GM23248 (cell line): ENCODE measurements around the gene MYLK. TPM values are rescaled to one million over a fixed set of nuclear protein-coding genes. Genes with fewer than 3 reads are reported as not detected.

Source experiments
- DNase-seq: peaks from one replicate; pipeline ENCODE4 v3.0.0-alpha.2; 2015
- H2AFZ ChIP-seq: fragments of 200-600 bp; sonication (generic); 2 replicates; pipeline ENCODE4 v1.6.1; 2016; ENCODE audit warnings: antibody characterized with exemption
- H3F3A ChIP-seq: fragments of 200-600 bp; sonication (generic); 2 replicates; pipeline ENCODE4 v1.6.1; 2016; ENCODE audit warnings: mild to moderate bottlenecking, antibody characterized with exemption, mixed run types; ENCODE audit not compliant: insufficient read depth
- H3K27ac ChIP-seq: fragments of 200-600 bp; sonication (generic); 2 replicates; pipeline ENCODE4 v1.5.1; 2016; ENCODE audit warnings: mild to moderate bottlenecking
- H3K27me3 ChIP-seq: fragments of 200-600 bp; sonication (generic); replicated peaks from 2 replicates; pipeline ENCODE4 v1.6.1; 2016; ENCODE audit warnings: mild to moderate bottlenecking; ENCODE audit not compliant: insufficient read depth
- H3K36me3 ChIP-seq: fragments of 200-600 bp; sonication (generic); 2 replicates; pipeline ENCODE4 v1.6.1; 2016; ENCODE audit warnings: low read depth, mild to moderate bottlenecking
- H3K4me1 ChIP-seq: fragments of 200-600 bp; sonication (generic); 2 replicates; pipeline ENCODE4 v1.6.1; 2016; ENCODE audit warnings: mild to moderate bottlenecking; ENCODE audit not compliant: insufficient read depth
- H3K4me2 ChIP-seq: fragments of 200-600 bp; sonication (generic); one replicate; pipeline ENCODE4 v1.6.1; 2016; ENCODE audit warnings: mild to moderate bottlenecking; ENCODE audit not compliant: unreplicated experiment
- H3K4me3 ChIP-seq: fragments of 200-600 bp; sonication (generic); 2 replicates; pipeline ENCODE4 v1.5.1; 2016; ENCODE audit warnings: mild to moderate bottlenecking
- H3K79me2 ChIP-seq: fragments of 200-600 bp; sonication (generic); 2 replicates; pipeline ENCODE4 v1.6.1; 2016; ENCODE audit warnings: mild to moderate bottlenecking; ENCODE audit not compliant: insufficient read depth
- H3K9ac ChIP-seq: fragments of 200-600 bp; sonication (generic); 2 replicates; pipeline ENCODE4 v1.6.1; 2016; ENCODE audit warnings: mild to moderate bottlenecking
- H3K9me2 ChIP-seq: fragments of 200-600 bp; sonication (generic); 2 replicates; pipeline ENCODE4 v1.6.1; 2016; ENCODE audit warnings: mixed run types, mild to moderate bottlenecking, moderate library complexity; ENCODE audit not compliant: insufficient read depth
- H3K9me3 ChIP-seq: fragments of 200-600 bp; sonication (generic); one replicate; pipeline ENCODE4 v1.6.1; 2017; ENCODE audit warnings: low read depth
- H4K20me1 ChIP-seq: fragments of 200-600 bp; sonication (generic); 2 replicates; pipeline ENCODE4 v1.6.0; 2016; ENCODE audit not compliant: insufficient read depth
- EZH2 ChIP-seq: fragments of 200-600 bp; sonication (generic); IDR thresholded peaks from 2 replicates; pipeline ENCODE4 v1.6.1; 2018; ENCODE audit warnings: antibody characterized with exemption, mild to moderate bottlenecking; ENCODE audit not compliant: insufficient read depth, poor library complexity, severe bottlenecking
- EZH2phosphoT487 ChIP-seq: fragments of 200-600 bp; sonication (generic); IDR thresholded peaks from 2 replicates; pipeline ENCODE4 v1.6.1; 2018; ENCODE audit warnings: antibody characterized with exemption, moderate library complexity, mild to moderate bottlenecking, low read depth; ENCODE audit not compliant: insufficient read depth
- WGBS, 2 experiments: methylation state at CpG; one replicate each; pipeline ENCODE4 v1.1.6; 2015 to 2017; ENCODE audit warnings: low lambda C conversion rate in 2 of 2, low coverage in 1 of 2; ENCODE audit errors: missing lambda C conversion rate in 2 of 2; 5-methylcytosine and 5-hydroxymethylcytosine counted together
- in situ Hi-C: fragments of 300-500 bp; cut with MboI; formaldehyde crosslinking; loops from 2 replicates; pipeline ENCODE4 v1.15.0; 2020
- polyA plus RNA-seq: library from polyadenylated mRNA; unstranded; fragments of >200 nt; fragmentation: Nextera tagmentation; extraction: Ambion mirVana; gene quantifications from 2 replicates; pipeline ENCODE4 v1.2.1, GENCODE V29; 2016
- total RNA-seq: library from RNA; depleted of rRNA; stranded (reverse); fragments of >200 nt; shearing (Covaris generic); gene quantifications from 2 replicates; pipeline ENCODE4 v1.2.3, GENCODE V29; 2014

Gene MYLK
- total and polyA plus RNA-seq, 2 experiments from 2014 or later, result 110 to 174 TPM

DNA sequence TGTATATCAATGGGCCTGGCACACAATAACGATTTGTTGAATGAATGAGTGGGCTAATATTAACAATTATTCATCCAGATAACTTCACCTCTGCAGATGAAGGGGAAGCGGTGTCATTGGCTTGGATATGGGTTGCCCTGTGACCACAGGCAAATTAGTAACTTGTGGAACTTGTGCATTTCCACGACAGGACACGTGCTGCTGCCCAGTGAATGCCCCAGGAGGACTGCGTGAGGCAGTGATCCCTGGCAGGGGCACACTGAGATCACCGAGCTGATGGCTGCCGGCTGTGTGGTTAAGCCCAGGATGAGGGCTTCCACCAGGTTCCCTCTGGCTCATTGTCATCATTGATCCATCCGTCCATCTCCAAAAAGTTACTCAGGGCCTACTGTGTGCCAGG, 215.2 kb downstream of the MYLK start:
- in situ Hi-C loops, result no loop called here
- no peak overlapping the region for H3K9ac ChIP-seq
- WGBS, 2 experiments, result 87 to 88% methylated on average over 8 of the region's 8 CpGs
- H3K27me3 ChIP-seq, result no peaks in the 10 kb centered on the region
- peaks cover 11% of the 10 kb centered on the region for H3K4me1 ChIP-seq
- H3K9me2 ChIP-seq, result no peaks in the 10 kb centered on the region
- H3K27ac ChIP-seq, result no peak overlapping the region
- DNase-seq, result no peak
- H3K9me3 ChIP-seq, result no peaks in the 10 kb centered on the region
- no peaks in the 10 kb centered on the region for H3K79me2 ChIP-seq
- no peak overlapping the region for H3K4me2 ChIP-seq
- no peak overlapping the region for H2AFZ ChIP-seq
- H3K4me3 ChIP-seq, result no peak overlapping the region
- peaks cover 17% of the 10 kb centered on the region for H3F3A ChIP-seq
- no peak for TF ChIP-seq EZH2phosphoT487
- no peak for TF ChIP-seq EZH2
- H4K20me1 ChIP-seq, result no peaks in the 10 kb centered on the region
- H3K36me3 ChIP-seq, result peaks cover 38% of the 10 kb centered on the region

- peaks cover 17% of the 10 kb centered on the region for H3F3A ChIP-seq
- peak overlapping the region; percentile 21 for H3K4me2 ChIP-seq
- DNase-seq, result peak; percentile 60
- H2AFZ ChIP-seq, result no peak overlapping the region
- no peaks in the 10 kb centered on the region for H3K79me2 ChIP-seq
- H3K27ac ChIP-seq, result peak overlapping the region; percentile 24; the same call in 1 of the 2 replicates
- H4K20me1 ChIP-seq, result no peaks in the 10 kb centered on the region
- in situ Hi-C loops, result no loop called here
- no peak overlapping the region for H3K4me3 ChIP-seq
- 50% methylated on average over 6 of the region's 6 CpGs for WGBS, 2 experiments
- peaks cover 35% of the 10 kb centered on the region for H3K36me3 ChIP-seq
- peaks cover 11% of the 10 kb centered on the region for H3K4me1 ChIP-seq
- TF ChIP-seq EZH2phosphoT487 (no peak), EZH2 (no peak)
- no peaks in the 10 kb centered on the region for H3K9me2 ChIP-seq
- no peaks in the 10 kb centered on the region for H3K27me3 ChIP-seq
- no peaks in the 10 kb centered on the region for H3K9me3 ChIP-seq
- H3K9ac ChIP-seq, result no peak overlapping the region
Measured at GRCh38 chr3:123667784-123668183, 216.3 kb downstream of the MYLK start.

- Histone ChIP-seq H3K4me1 (peaks cover 33% of the 10 kb centered on the region), H3K27ac (no peak overlapping the region)
Measured at GRCh38 chr3:123664753-123665152, 219.4 kb downstream of the MYLK start.

DNA sequence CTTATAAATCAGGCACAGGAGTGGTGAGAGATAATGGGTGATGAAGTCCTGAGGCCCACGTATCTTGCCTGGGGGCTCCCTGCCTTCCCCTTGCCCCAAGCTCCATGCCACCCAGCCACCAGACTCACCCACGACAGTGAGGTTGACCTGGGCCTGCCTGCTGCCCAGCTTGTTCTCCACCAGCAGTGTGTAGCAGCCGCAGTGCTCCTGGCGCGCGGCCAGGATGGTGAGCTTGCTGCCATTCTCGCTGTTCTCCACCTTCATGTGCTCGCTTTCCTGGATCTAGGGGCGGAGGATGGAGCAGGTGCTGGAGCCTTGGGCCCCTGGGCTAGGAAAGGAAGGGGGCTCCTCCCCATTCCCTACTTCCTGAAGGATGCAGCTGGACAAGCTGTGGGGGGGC, 220.2 kb downstream of the MYLK start:
- in situ Hi-C loops, result no loop called here
- H3K9me2 ChIP-seq, result no peaks in the 10 kb centered on the region
- H3K27ac ChIP-seq, result no peak overlapping the region
- peaks cover 39% of the 10 kb centered on the region for H3K36me3 ChIP-seq
- H3K4me1 ChIP-seq, result peaks cover 39% of the 10 kb centered on the region
- peaks cover 39% of the 10 kb centered on the region for H3F3A ChIP-seq
- no peak for DNase-seq
- no peak overlapping the region for H3K4me3 ChIP-seq
- no peak overlapping the region for H3K4me2 ChIP-seq
- no peak overlapping the region for H2AFZ ChIP-seq
- H4K20me1 ChIP-seq, result no peaks in the 10 kb centered on the region
- no peaks in the 10 kb centered on the region for H3K79me2 ChIP-seq
- H3K9ac ChIP-seq, result no peak overlapping the region
- no peaks in the 10 kb centered on the region for H3K27me3 ChIP-seq
- TF ChIP-seq EZH2phosphoT487, result no peak
- no peak for TF ChIP-seq EZH2
- WGBS, 2 experiments, result 100% methylated on average over 9 of the region's 9 CpGs
- H3K9me3 ChIP-seq, result no peaks in the 10 kb centered on the region

More at GRCh38 chr3:123664753-123665152, 219.4 kb downstream of the MYLK start:
- H3K27me3 ChIP-seq, result no peaks in the 10 kb centered on the region
- TF ChIP-seq EZH2 (no peak), EZH2phosphoT487 (no peak)
- H3F3A ChIP-seq, result peaks cover 38% of the 10 kb centered on the region
- no peak overlapping the region for H2AFZ ChIP-seq
- H3K9ac ChIP-seq, result no peak overlapping the region
- no peaks in the 10 kb centered on the region for H3K9me2 ChIP-seq
- no peak overlapping the region for H3K4me2 ChIP-seq
- in situ Hi-C loops, result no loop called here
- H4K20me1 ChIP-seq, result no peaks in the 10 kb centered on the region
- H3K4me3 ChIP-seq, result no peak overlapping the region
- H3K79me2 ChIP-seq, result no peaks in the 10 kb centered on the region
- no peak for DNase-seq
- no peaks in the 10 kb centered on the region for H3K9me3 ChIP-seq
- H3K36me3 ChIP-seq, result peaks cover 40% of the 10 kb centered on the region

- in situ Hi-C loops, result no loop called here
- Histone ChIP-seq H4K20me1 (no peaks in the 10 kb centered on the region), H3K9ac (no peak overlapping the region), H3K27ac (no peak overlapping the region), H3K9me2 (no peaks in the 10 kb centered on the region), H3K79me2 (no peaks in the 10 kb centered on the region), H3K4me2 (no peak overlapping the region), H3K9me3 (no peaks in the 10 kb centered on the region), H3K4me1 (peaks cover 43% of the 10 kb centered on the region), H3K27me3 (no peaks in the 10 kb centered on the region), H3F3A (peaks cover 38% of the 10 kb centered on the region), H2AFZ (no peak overlapping the region), H3K36me3 (peaks cover 41% of the 10 kb centered on the region), H3K4me3 (no peak overlapping the region)
- WGBS, 2 experiments, result 94 to 95% methylated on average over 1 of the region's 1 CpG
- no peak for DNase-seq
- TF ChIP-seq EZH2phosphoT487 (no peak), EZH2 (no peak)
Measured at GRCh38 chr3:123661973-123662372, 222.2 kb downstream of the MYLK start.
